Inferior parietal cortex (tissue), 1 donor: ENCODE results near the gene ROBO1.
"Not testable (repeated sequence)": the region's sequence is repeated elsewhere in the genome, so short reads cannot be mapped to it uniquely, and the experiment has no call there.

Source experiments
- DNase-seq: peaks from one replicate; pipeline ENCODE4 v3.0.0-alpha.2; 2016; ENCODE audit errors: extremely low spot score

ROBO1 gene

DNA sequence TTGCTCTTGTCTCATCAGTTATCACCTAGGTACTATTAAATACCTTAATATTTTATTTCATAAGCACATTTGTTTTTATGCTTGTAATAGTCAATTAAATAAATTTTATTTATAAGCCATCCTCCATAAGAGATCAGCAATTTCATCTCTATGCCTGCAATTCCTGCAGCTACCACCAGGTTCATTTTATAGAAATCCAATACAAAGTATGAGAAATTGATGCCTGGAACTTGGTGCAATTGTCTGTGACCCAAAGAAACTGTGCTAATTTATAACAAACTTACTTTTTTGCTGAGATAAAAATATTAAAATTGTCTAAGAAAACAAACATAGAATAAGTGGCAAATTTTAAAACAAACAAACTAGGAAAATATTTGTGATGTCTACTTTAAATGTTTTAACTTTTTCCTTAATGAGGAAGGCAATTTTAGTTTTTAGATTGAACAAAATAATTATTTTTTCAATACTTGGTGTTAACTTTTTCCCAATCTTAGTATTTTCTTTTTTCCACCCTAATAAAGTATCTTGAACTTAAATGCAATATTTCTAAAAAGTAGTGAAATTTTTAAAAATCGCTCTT is 1026.6 kb downstream of the ROBO1 start:
- no peak for DNase-seq

- DNase-seq: no peak
Measured at GRCh38 chr3:78738833-78739232, 1029.0 kb downstream of the ROBO1 start.

GRCh38 chr3:78737988-78738387 is 1029.8 kb downstream of the ROBO1 start:
- DNase-seq: no peak

DNA sequence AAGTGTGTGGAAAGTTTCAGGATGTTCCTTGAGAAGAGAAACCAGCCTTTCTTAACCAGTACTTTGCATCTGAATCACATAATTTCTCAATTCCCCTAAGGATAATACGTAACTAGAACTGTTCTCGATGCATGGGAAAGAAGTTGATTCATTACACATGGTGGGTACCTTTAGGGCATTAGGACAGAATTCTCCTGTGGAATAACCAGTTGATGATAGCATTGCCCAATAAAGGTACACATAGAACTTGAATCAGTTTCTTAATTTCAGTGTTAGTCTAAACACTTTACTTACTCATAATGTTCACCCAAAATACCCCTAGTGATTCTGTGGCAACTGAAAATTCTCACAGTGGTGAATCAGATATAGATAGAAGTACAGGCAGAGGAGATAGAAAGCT is 1030.9 kb downstream of the ROBO1 start:
- DNase-seq: no peak

GRCh38 chr3:78734048-78734637 is 1033.7 kb downstream of the ROBO1 start:
- no peak for DNase-seq

GRCh38 chr3:78732893-78733292 is 1034.9 kb downstream of the ROBO1 start:
- no peak for DNase-seq

DNA sequence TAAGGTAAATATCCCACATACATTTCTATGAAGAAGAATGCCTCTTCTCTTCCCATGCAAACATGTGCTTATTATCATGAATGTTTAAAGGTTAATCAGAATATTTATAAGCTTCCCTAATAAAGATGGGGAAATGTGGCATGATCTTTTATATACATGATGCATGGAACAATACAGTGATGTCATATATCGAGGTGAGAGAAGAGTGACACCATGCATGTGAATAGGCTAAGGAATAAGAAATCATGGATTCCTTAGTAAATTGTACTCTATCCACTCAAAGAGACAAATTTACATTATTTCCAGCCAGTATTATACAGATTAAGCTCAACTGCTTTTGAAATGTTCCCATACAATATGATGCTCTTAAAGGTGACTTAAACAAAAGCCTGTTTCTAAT is 1035.3 kb downstream of the ROBO1 start:
- no peak for DNase-seq

GRCh38 chr3:78729946-78730345 is 1037.9 kb downstream of the ROBO1 start:
- peak; percentile 47 for DNase-seq

DNA sequence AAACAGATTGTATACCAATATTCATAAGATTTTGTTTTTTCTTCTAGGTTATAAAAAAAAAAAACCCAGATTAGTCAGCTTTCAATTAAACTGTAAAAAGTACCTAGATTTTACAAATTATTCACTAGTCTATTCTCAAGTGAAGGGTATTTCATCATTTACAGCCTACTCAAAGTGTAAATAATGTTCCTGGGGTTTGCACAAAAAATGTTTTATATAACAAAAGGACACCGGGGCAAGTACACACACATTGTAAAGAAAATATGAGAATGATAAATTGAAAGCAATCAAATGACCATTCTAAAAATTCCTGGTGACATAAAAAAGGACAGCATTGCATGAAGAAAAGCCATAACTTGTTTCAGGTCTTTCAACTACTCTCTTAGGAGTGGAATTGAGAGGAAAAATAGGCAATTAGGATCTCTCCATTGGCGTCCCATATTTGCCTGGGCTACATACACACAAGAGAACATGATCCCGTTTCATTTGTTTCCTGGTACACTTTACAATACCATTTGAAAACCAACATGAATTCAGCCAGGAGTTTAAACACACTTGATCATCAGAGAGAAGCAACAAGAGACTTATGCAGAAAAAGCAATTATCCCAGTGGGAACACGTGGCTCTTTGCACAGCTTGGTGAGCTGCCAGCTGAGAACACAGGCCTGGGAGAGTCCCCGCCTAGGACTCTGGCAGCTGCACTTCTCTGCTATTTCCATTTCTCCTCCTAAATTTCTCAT is 1039.2 kb downstream of the ROBO1 start:
- peak; percentile 92 for DNase-seq

DNA sequence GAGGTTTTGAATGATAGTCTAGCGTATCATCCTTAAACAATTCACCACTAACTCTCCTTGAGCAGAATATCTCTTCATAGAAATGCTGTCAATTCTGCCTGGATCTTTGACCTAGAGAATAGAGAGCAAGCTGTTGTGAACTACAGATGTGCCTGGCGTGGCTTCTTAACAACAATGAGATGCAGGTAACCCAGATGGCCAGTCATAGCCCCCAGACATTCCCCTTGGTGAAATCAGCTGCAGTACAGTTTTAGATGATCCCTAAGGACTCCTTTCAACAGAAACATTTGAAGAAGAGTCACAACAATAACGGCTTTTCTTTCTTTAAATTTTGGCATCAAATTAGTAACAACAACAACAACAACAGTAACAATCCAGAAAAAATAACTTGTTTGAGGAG is 1041.3 kb downstream of the ROBO1 start:
- no peak for DNase-seq

DNA sequence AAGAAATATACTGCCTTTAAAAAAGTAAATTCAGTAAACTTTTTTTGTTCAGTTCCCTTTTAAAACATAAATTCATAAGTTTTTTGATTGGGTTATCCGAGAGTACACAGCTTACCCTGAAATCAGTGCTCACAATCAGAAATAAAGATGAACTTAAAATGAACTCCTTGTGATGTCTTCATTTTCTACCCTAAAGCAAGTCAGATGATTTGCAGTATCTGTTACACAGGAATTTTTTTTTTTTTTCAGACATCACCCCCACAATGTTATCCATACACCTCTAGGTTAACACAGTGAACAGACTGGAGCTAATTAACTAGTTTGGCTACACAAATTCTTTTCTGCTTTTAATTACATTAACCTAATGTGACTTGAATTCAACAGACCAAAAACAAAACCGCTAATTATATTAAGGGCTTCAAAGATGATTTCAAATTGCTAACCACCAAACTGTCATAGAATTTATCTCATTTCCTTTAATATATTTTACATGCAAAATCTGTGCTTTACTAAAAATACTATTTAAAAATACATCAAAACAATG is 1042.0 kb downstream of the ROBO1 start:
- DNase-seq: no peak

DNA sequence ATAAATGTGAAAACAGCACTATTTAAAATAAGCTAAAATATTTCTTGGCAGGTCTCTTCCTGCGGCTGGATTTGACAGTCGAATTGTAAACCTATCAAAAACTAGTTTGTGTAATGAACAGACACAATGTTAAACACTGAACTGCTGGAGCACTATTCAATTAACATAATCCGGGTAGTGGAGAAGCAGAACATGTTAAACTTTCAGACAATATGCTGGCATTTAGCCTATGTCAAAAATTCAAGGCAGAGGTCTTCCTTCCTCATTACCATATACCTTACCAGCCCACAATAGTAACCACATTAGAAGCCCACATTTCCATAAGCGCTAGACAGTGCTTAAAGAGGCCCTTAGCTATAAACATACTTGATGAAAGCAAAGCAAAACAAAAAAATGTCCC is 1042.9 kb downstream of the ROBO1 start:
- peak; percentile 43 for DNase-seq

GRCh38 chr3:78724364-78724763 is 1043.4 kb downstream of the ROBO1 start:
- not testable (repeated sequence) for DNase-seq

DNA sequence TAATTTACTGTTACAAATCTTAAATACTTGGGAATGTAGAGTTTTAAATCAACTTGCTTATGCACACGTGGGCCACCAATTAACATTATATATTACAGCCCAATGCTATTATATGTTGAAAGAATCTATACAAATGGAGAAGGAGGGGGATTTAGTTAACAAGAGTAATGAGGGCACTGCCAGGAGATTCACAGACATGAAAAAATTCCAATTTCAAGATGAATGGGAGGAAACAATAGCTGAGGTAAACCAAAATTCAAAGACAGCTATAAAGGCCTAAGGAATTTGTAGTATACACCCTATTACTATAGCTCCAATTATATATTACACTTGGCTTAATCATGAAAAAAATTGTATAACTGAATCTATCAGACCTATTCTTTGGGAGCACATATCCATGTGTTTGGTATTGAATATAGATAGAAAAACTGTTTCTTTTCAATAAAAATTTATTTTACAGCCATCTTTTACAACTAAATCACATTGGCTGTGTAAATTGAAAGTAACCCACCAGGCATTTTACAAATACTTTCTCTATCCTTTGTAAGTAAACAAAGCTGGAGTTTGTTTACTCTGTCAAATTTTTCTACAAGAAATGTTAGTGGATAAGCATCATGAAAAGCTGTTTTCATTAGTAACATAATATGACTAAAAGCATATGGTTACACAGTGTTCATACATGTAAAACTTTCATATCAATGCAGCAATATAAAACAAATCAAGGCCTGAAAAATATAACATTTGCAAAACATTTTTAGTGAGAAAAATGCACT is 1045.8 kb downstream of the ROBO1 start:
- no peak for DNase-seq

DNA sequence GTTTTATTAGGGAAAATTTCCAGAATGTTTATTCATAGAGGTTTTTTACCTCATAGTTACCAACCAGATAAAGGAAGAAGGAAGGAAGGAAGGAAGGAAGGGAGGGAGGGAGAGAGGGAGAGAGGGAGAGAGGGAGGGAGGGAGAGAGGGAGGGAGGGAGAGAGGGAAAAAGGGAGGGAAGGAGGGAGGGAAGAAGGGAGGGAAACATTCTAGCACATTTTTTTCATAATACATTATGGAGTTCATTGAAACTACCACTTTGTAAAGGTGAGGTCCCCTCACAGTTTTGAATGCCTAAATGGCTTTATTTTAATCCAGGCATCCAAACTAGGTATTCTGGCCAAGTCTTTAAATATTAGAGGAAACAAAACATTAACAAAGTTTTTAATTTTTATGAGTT is 1049.1 kb downstream of the ROBO1 start:
- DNase-seq: no peak

GRCh38 chr3:78717041-78717440 is 1050.8 kb downstream of the ROBO1 start:
- no peak for DNase-seq

GRCh38 chr3:78712941-78713340 is 1054.9 kb downstream of the ROBO1 start:
- DNase-seq: no peak

- no peak for DNase-seq
Measured at GRCh38 chr3:78712270-78712669, 1055.5 kb downstream of the ROBO1 start.

GRCh38 chr3:78708565-78709073 is 1059.2 kb downstream of the ROBO1 start:
- DNase-seq: no peak

GRCh38 chr3:78707609-78708008 is 1060.2 kb downstream of the ROBO1 start:
- no peak for DNase-seq

DNA sequence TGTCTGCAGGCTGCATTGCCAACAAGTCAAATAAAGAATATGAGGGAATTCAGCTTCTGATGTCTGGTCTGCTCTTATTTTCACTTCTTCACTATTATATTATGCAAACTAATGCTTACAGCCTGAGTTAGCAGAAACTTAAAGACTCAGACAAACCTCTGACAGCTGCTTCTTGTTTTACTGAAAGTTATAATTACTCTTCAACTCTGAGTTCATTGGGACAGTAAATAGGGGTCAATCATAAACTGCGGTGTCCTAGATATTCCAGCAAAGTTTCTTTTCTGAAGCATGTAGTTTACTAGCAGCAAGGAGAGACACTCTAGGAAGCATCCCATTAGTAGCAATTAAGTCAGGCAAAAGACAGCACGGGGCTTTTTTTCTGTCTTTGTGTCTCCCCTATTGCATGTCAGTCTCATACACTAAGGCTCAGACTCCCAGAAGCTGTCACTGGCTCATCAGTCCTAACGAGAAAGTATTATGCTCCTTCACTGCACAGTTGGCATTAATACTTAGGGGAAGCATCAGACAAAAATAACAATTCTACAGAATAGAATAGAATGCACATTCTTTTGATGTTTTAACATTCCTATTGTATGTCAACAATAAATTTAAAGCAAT is 1060.8 kb downstream of the ROBO1 start:
- no peak for DNase-seq

DNA sequence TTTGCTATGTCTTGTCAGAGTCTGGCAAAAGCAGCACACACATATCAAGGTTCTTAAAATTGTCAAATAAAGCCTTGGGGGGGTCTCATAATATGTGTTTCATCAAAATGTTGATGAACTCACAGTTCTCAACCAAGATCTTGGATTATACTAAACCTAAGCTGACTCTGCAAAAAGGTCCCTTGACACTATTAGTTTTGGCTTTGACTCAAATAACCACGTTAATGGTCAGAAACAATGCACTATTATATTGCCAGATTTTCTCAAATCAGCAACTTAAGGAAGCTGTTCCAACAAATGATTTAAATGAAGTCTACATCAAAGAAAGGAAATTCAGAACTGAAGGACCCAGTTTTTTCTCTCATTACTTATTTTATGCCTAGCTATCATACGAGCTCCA is 1063.9 kb downstream of the ROBO1 start:
- DNase-seq: no peak
